ENCODE data around the gene EXOC3. TPM values are rescaled to one million over a fixed set of nuclear protein-coding genes. Genes with fewer than 3 reads are reported as not detected.
A peak's percentile ranks its signal among the peaks of the same experiment; 100 is the strongest.

EXOC3 gene
- total RNA-seq, 3 donors from 2014 or later, result 49.8 to 63.7 (median 53.3) TPM

DNA sequence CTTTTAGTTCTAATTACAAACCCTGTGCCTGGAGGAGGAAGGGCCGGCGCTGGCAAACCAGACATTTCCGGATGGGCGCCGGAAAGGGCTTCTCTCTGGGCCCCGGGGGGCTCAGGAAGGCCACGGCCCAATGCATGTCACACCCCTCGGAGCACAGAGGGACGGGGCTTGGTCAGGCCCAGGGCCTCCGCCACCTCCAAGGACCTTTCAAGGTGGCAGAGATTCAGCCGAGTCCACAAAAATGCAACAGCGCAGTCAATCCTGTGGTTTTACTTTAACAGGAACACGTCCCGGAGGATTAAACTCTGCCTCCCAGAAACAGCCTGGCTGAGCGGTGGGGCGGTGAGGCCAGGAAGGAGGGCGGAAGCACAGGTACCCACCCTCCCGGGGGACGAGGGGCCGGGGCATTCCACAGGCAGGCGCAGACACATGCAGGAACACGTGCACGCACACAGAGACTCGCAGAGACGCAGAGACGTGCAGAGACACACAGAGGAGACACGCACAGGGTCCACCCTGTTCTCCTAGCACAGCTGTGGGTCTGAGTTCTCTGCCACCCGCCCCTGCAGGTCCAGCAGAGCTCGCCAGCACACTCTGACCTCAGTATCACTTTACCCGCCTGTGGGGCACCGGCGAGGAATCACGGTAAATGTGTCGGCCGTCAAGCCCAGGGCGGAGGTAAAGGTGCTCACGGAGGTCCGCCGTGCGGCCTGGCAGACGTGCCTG, 58.3 kb downstream of the EXOC3 start:
- no peak for TF ChIP-seq POLR2A (IDR thresholded peaks at IDR 0.05)
- Histone ChIP-seq H3K27ac (no peak overlapping the region), H3K27me3 (peaks cover 4 to 79% of the 10 kb centered on the region in 2 donors), H3K4me3 (peak overlapping the region in 2 of 3 donors; percentile 30 to 58), H3K4me1 (no peaks in the 10 kb centered on the region), H3K9me3 (no peaks in the 10 kb centered on the region), H3K36me3 (no peaks in the 10 kb centered on the region)
- intact Hi-C loops (cut with DNase I; ENCODE audit: low total_unique reads), result no loop called here
- no peak for DNase-seq (ENCODE audit: low spot score in 2 of 2)

GRCh38 chr5:501831-502184, 58.8 kb downstream of the EXOC3 start:
- no peak overlapping the region for H3K27ac ChIP-seq
- H3K4me3 ChIP-seq, result peak overlapping the region in 2 of 3 donors; percentile 30 to 58
- H3K36me3 ChIP-seq, result no peaks in the 10 kb centered on the region
- H3K4me1 ChIP-seq, result no peaks in the 10 kb centered on the region
- DNase-seq (ENCODE audit: low spot score in 2 of 2), result no peak
- peaks cover 4 to 80% of the 10 kb centered on the region in 2 donors for H3K27me3 ChIP-seq
- no peaks in the 10 kb centered on the region for H3K9me3 ChIP-seq
- intact Hi-C loops (cut with DNase I; ENCODE audit: low total_unique reads), result no loop called here
- TF ChIP-seq POLR2AphosphoS5 (IDR thresholded peaks at IDR 0.05) (no peak), POLR2A (IDR thresholded peaks at IDR 0.05) (no peak), CTCF (IDR thresholded peaks at IDR 0.05) (no peak)

GRCh38 chr5:502325-503079, 59.5 kb downstream of the EXOC3 start:
- intact Hi-C loops (cut with DNase I; ENCODE audit: low total_unique reads), result no loop called here
- TF ChIP-seq CTCF (IDR thresholded peaks at IDR 0.05), result no peak
- TF ChIP-seq POLR2A (IDR thresholded peaks at IDR 0.05), result no peak
- no peak for TF ChIP-seq POLR2AphosphoS5 (IDR thresholded peaks at IDR 0.05)
- Histone ChIP-seq H3K27ac (no peak overlapping the region), H3K27me3 (peaks cover 4 to 75% of the 10 kb centered on the region in 2 donors), H3K9me3 (no peaks in the 10 kb centered on the region), H3K4me1 (no peaks in the 10 kb centered on the region), H3K4me3 (peak overlapping the region in 1 of 3 donors; percentile 58), H3K36me3 (no peaks in the 10 kb centered on the region)
- DNase-seq (ENCODE audit: low spot score in 2 of 2), result no peak

DNA sequence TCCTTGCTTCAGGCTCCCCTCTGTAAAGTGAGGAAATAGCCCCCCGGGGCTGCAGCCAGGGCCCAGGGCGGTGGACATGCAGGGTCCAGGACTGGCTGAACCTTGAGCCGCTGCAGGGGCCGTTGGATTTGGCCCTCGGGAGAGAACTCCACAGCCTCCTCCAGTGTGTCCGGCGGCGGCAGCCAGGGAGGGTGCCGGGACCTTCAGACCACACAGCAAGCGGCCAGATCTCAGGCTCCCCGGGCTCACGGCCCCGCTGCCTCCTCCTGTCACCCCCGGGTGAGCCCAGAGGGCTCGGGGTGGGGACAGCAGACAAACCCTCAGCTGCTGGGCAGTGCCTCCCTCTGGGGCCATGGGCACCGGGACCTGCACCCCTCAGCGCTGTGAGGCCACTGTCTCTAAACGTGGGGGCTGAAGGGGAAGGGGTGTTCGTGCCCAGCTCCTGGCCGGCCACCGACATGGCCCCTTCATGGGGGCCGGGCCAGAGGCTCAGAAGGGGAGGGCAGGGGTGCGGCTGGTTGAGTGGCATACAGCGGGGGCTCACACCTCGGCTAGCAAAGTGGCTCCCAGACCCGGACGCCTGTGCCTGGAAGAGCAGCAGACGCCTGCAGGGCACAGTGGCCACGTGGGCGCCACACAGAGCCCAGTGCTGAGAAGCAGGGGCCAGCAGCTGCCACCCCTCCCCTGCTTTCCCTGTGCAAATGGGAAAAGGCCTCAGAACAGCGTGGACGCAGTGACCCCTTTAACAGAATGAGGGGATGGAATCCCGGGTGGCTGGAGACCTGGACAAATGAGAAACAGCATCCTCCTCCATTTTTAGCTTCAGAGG, 61.6 kb downstream of the EXOC3 start:
- H3K27me3 ChIP-seq, result peaks cover 4 to 60% of the 10 kb centered on the region in 2 donors

More for the DNA sequence above, 61.6 kb downstream of the EXOC3 start:
- no peak for TF ChIP-seq POLR2AphosphoS5 (IDR thresholded peaks at IDR 0.05)
- TF ChIP-seq CTCF (IDR thresholded peaks at IDR 0.05), result no peak
- no peak for TF ChIP-seq POLR2A (IDR thresholded peaks at IDR 0.05)
- no peak overlapping the region for H3K4me3 ChIP-seq
- H3K4me1 ChIP-seq, result no peaks in the 10 kb centered on the region
- no peaks in the 10 kb centered on the region for H3K9me3 ChIP-seq
- H3K36me3 ChIP-seq, result no peaks in the 10 kb centered on the region
- intact Hi-C loops (cut with DNase I; ENCODE audit: low total_unique reads), result no loop called here
- no peak overlapping the region for H3K27ac ChIP-seq
- DNase-seq (ENCODE audit: low spot score in 2 of 2), result no peak

Data from breast epithelium (tissue), 4 donors.